KOPT-K1 (cell line): Measurements from ENCODE around the gene LGALS3.

Source experiments
- H3K27ac ChIP-seq: fragments of 200-600 bp; sonication (generic); 2 replicates; pipeline ENCODE4 v1.5.1; 2016; ENCODE audit warnings: antibody characterized with exemption, mild to moderate bottlenecking, low read depth, low read length; ENCODE audit not compliant: poor library complexity, severe bottlenecking
- H3K36me3 ChIP-seq: fragments of 200-600 bp; sonication (generic); 2 replicates; pipeline ENCODE4 v1.5.1; 2017; ENCODE audit warnings: antibody characterized with exemption, mild to moderate bottlenecking, low read length, moderate library complexity; ENCODE audit not compliant: insufficient read depth
- H3K9me3 ChIP-seq: fragments of 200-600 bp; sonication (generic); 2 replicates; pipeline ENCODE4 v1.5.1; 2017; ENCODE audit warnings: antibody characterized with exemption, low read length, mild to moderate bottlenecking; ENCODE audit not compliant: insufficient read depth, poor library complexity, severe bottlenecking

LGALS3 gene

GRCh38 chr14:55136885-55137786 is 8.1 kb downstream of the LGALS3 start:
- Histone ChIP-seq H3K36me3 (peaks cover 79% of the 10 kb centered on the region), H3K27ac (no peak overlapping the region), H3K9me3 (no peaks in the 10 kb centered on the region)

- Histone ChIP-seq H3K9me3 (no peaks in the 10 kb centered on the region), H3K36me3 (peaks cover 87% of the 10 kb centered on the region), H3K27ac (no peak overlapping the region)
Measured at GRCh38 chr14:55138091-55138490, 9.0 kb downstream of the LGALS3 start.

GRCh38 chr14:55139141-55139540 is 10.1 kb downstream of the LGALS3 start:
- H3K36me3 ChIP-seq: peaks cover 91% of the 10 kb centered on the region

GRCh38 chr14:55139696-55140509 is 10.9 kb downstream of the LGALS3 start:
- peaks cover 91% of the 10 kb centered on the region for H3K36me3 ChIP-seq
- no peaks in the 10 kb centered on the region for H3K9me3 ChIP-seq
- no peak overlapping the region for H3K27ac ChIP-seq

More at GRCh38 chr14:55139141-55139540, 10.1 kb downstream of the LGALS3 start:
- Histone ChIP-seq H3K27ac (no peak overlapping the region), H3K9me3 (no peaks in the 10 kb centered on the region)

GRCh38 chr14:55141825-55142224 is 12.8 kb downstream of the LGALS3 start:
- Histone ChIP-seq H3K9me3 (no peaks in the 10 kb centered on the region), H3K36me3 (peaks cover 99% of the 10 kb centered on the region), H3K27ac (no peak overlapping the region)

- H3K9me3 ChIP-seq: no peaks in the 10 kb centered on the region
- H3K27ac ChIP-seq: no peak overlapping the region
- peaks cover 99% of the 10 kb centered on the region for H3K36me3 ChIP-seq
Measured at GRCh38 chr14:55142466-55142865, 13.4 kb downstream of the LGALS3 start.

- Histone ChIP-seq H3K9me3 (no peaks in the 10 kb centered on the region), H3K36me3 (peaks cover 99% of the 10 kb centered on the region), H3K27ac (no peak overlapping the region)
Measured at GRCh38 chr14:55146425-55146824, 17.4 kb downstream of the LGALS3 start.

- Histone ChIP-seq H3K36me3 (peaks cover 100% of the 10 kb centered on the region), H3K27ac (no peak overlapping the region), H3K9me3 (no peaks in the 10 kb centered on the region)
Measured at GRCh38 chr14:55151601-55152000, 22.5 kb downstream of the LGALS3 start.

GRCh38 chr14:55152052-55152753 is 23.2 kb downstream of the LGALS3 start:
- Histone ChIP-seq H3K36me3 (peaks cover 100% of the 10 kb centered on the region), H3K9me3 (no peaks in the 10 kb centered on the region), H3K27ac (no peak overlapping the region)

- Histone ChIP-seq H3K9me3 (no peaks in the 10 kb centered on the region), H3K36me3 (peaks cover 100% of the 10 kb centered on the region), H3K27ac (no peak overlapping the region)
Measured at GRCh38 chr14:55153951-55154350, 24.9 kb downstream of the LGALS3 start.

- Histone ChIP-seq H3K36me3 (peaks cover 100% of the 10 kb centered on the region), H3K27ac (no peak overlapping the region), H3K9me3 (no peaks in the 10 kb centered on the region)
Measured at GRCh38 chr14:55157080-55157479, 28.0 kb downstream of the LGALS3 start.

- Histone ChIP-seq H3K27ac (no peak overlapping the region), H3K36me3 (peaks cover 100% of the 10 kb centered on the region), H3K9me3 (no peaks in the 10 kb centered on the region)
Measured at GRCh38 chr14:55158412-55158811, 29.4 kb downstream of the LGALS3 start.

GRCh38 chr14:55160989-55161388 is 31.9 kb downstream of the LGALS3 start:
- no peak overlapping the region for H3K27ac ChIP-seq
- H3K9me3 ChIP-seq: no peaks in the 10 kb centered on the region
- H3K36me3 ChIP-seq: peaks cover 100% of the 10 kb centered on the region

GRCh38 chr14:55170526-55170925 is 41.5 kb downstream of the LGALS3 start:
- Histone ChIP-seq H3K36me3 (peaks cover 98% of the 10 kb centered on the region), H3K27ac (no peak overlapping the region), H3K9me3 (no peaks in the 10 kb centered on the region)

- no peaks in the 10 kb centered on the region for H3K9me3 ChIP-seq
- peaks cover 100% of the 10 kb centered on the region for H3K36me3 ChIP-seq
- H3K27ac ChIP-seq: no peak overlapping the region
Measured at GRCh38 chr14:55180006-55180405, 51.0 kb downstream of the LGALS3 start.
